GM18870 (cell line): Measurements from ENCODE around the gene HSPB6.
"Not testable (repeated sequence)": the region's sequence is repeated elsewhere in the genome, so short reads cannot be mapped to it uniquely, and the experiment has no call there.

Source experiments
- ATAC-seq: cut with Tn5 transposase; IDR thresholded peaks from one replicate; pipeline ENCODE4 v1.9.1; 2021; ENCODE audit warnings: moderate library complexity; ENCODE audit not compliant: unreplicated experiment

Gene HSPB6

GRCh38 chr19:35732540-35733179 is 24.2 kb downstream of the HSPB6 start:
- no peak for ATAC-seq

- no peak for ATAC-seq
These were observed 24.9 kb downstream of the HSPB6 start for GRCh38 chr19:35731779-35732405.

GRCh38 chr19:35731353-35731752 is 25.5 kb downstream of the HSPB6 start:
- ATAC-seq: no peak

- no peak for ATAC-seq
These were observed 26.5 kb downstream of the HSPB6 start for GRCh38 chr19:35730326-35730725.

- no peak for ATAC-seq
These were observed 27.1 kb downstream of the HSPB6 start for GRCh38 chr19:35729763-35730162.

GRCh38 chr19:35729021-35729420 is 27.8 kb downstream of the HSPB6 start:
- ATAC-seq: no peak

- ATAC-seq: no peak
These were observed 28.7 kb downstream of the HSPB6 start for GRCh38 chr19:35727956-35728706.

GRCh38 chr19:35727053-35727955 is 29.5 kb downstream of the HSPB6 start:
- no peak for ATAC-seq

GRCh38 chr19:35725216-35725861 is 31.5 kb downstream of the HSPB6 start:
- ATAC-seq: no peak

GRCh38 chr19:35724560-35724959 is 32.3 kb downstream of the HSPB6 start:
- no peak for ATAC-seq

- ATAC-seq: not testable (repeated sequence)
These were observed 32.7 kb downstream of the HSPB6 start for GRCh38 chr19:35724132-35724531.

GRCh38 chr19:35723671-35724070 is 33.2 kb downstream of the HSPB6 start:
- no peak for ATAC-seq

- ATAC-seq: no peak
These were observed 33.9 kb downstream of the HSPB6 start for GRCh38 chr19:35722897-35723296.

- no peak for ATAC-seq
These were observed 34.4 kb downstream of the HSPB6 start for GRCh38 chr19:35722461-35722860.

- no peak for ATAC-seq
These were observed 35.5 kb downstream of the HSPB6 start for GRCh38 chr19:35721374-35721773.

GRCh38 chr19:35720648-35721047 is 36.2 kb downstream of the HSPB6 start:
- ATAC-seq: no peak

- ATAC-seq: no peak
These were observed 36.7 kb downstream of the HSPB6 start for GRCh38 chr19:35720163-35720524.

- no peak for ATAC-seq
These were observed 37.2 kb downstream of the HSPB6 start for GRCh38 chr19:35719402-35720162.

- ATAC-seq: no peak
These were observed 38.3 kb downstream of the HSPB6 start for GRCh38 chr19:35718345-35719041.
